K562 (cell line): ENCODE measurements around the gene AFF1. TPM values are rescaled to one million over a fixed set of nuclear protein-coding genes. Genes with fewer than 3 reads are reported as not detected.

ENCODE experiments used
- ATAC-seq: fragments of 200-7000 bp; cut with Tn5 transposase; 3 replicates; pipeline ENCODE4 v1.9.1; 2020; ENCODE audit warnings: moderate library complexity
- BruUV-seq: library from RNA; stranded (reverse); fragments of 400-500 nt; replicated peaks from 2 replicates; lab custom pipeline; 2021; lab: Mats Ljungman, UMichigan
- CTCF ChIA-PET: fragments of 300-600 bp; formaldehyde crosslinking; extraction: SDS; loops from one replicate; lab custom pipeline; 2021; ENCODE audit warnings: low intra/inter-chr PET ratio; lab: Yijun Ruan, JAX
- POLR2A ChIA-PET: fragments of 300-600, 350-650 bp; sonication (Branson Sonifier 250); formaldehyde crosslinking; extraction: SDS; loops from one replicate; lab custom pipeline; 2021; ENCODE audit warnings: antibody characterized with exemption, inconsistent platforms; lab: Yijun Ruan, JAX
- DNase-seq, 4 experiments: peaks; one replicate each; pipeline versions ENCODE4 v3.0.0 to v3.0.0-alpha.2; 2011 to 2018; ENCODE audit warnings: low spot score in 3 of 4, mixed read lengths in 3 of 4; ENCODE audit errors: extremely low read depth in 1 of 4
- FAIRE-seq: peaks from 2 replicates; lab custom pipeline; 2011; peaks lifted over from hg19 to GRCh38; lab: Jason Lieb, UNC
- H2AFZ ChIP-seq: 2 replicates; pipeline ENCODE4 v1.6.0; 2011; ENCODE audit warnings: low read depth, low read length, control low read depth, inconsistent platforms
- H3K27ac ChIP-seq: fragments of 200-600 bp; 3 replicates; pipeline ENCODE4 v1.8.0; 2011; ENCODE audit warnings: low read depth, mild to moderate bottlenecking, control low read depth, inconsistent platforms, low read length, moderate library complexity, mixed read lengths; ENCODE audit errors: extremely low read depth
- H3K27me3 ChIP-seq, 2 experiments: fragments of 300-600 bp in 1 of 2; 2 replicates in 1 of 2; 3 replicates in 1 of 2; pipeline versions ENCODE4 v1.6.0 to v1.8.0; 2011; ENCODE audit warnings: inconsistent platforms in 2 of 2, low read length in 2 of 2, mild to moderate bottlenecking in 1 of 2, mixed read lengths in 1 of 2, moderate library complexity in 1 of 2; ENCODE audit not compliant: control insufficient read depth in 2 of 2, insufficient read depth in 2 of 2
- H3K36me3 ChIP-seq: fragments of 300-600 bp; 3 replicates; pipeline ENCODE4 v1.8.0; 2011; ENCODE audit warnings: mild to moderate bottlenecking, low read length, inconsistent platforms; ENCODE audit not compliant: control insufficient read depth, insufficient read depth
- H3K4me1 ChIP-seq, 2 experiments: fragments of 200-600 bp in 1 of 2; replicated peaks in 1 of 2; 2 replicates in 1 of 2; 3 replicates in 1 of 2; pipeline versions ENCODE4 v1.5.1 to v1.8.0; 2011; ENCODE audit warnings: inconsistent platforms in 2 of 2, low read length in 2 of 2, mild to moderate bottlenecking in 1 of 2, mixed read lengths in 1 of 2, moderate library complexity in 1 of 2; ENCODE audit not compliant: control insufficient read depth in 2 of 2, insufficient read depth in 2 of 2
- H3K4me2 ChIP-seq: 2 replicates; pipeline ENCODE4 v1.6.1; 2011; ENCODE audit warnings: low read length, control low read depth, inconsistent platforms, mixed read lengths; ENCODE audit not compliant: insufficient read depth
- H3K4me3 ChIP-seq: fragments of 200-600 bp; sonication (generic), shearing (Covaris generic); 2 replicates; pipeline ENCODE4 v1.5.1; 2016; ENCODE audit warnings: control low read depth, inconsistent platforms
- H3K79me2 ChIP-seq: fragments of 200-600 bp; 3 replicates; pipeline ENCODE4 v1.8.0; 2011; ENCODE audit warnings: low read length, inconsistent platforms; ENCODE audit not compliant: control insufficient read depth, insufficient read depth
- H3K9ac ChIP-seq, 2 experiments: 2 replicates each; pipeline versions ENCODE4 v1.6.0 to v1.6.1; 2011; ENCODE audit warnings: low read depth in 2 of 2, low read length in 2 of 2, control low read depth in 1 of 2, inconsistent platforms in 1 of 2, mild to moderate bottlenecking in 1 of 2, mixed read lengths in 1 of 2; ENCODE audit not compliant: insufficient read depth in 1 of 2
- H3K9me1 ChIP-seq: one replicate; pipeline ENCODE4 v1.6.0; 2011; ENCODE audit warnings: inconsistent platforms, mild to moderate bottlenecking, low read length, moderate library complexity; ENCODE audit not compliant: control insufficient read depth, insufficient read depth
- H3K9me3 ChIP-seq: replicated peaks from 2 replicates; pipeline ENCODE4 v1.5.1; 2011; ENCODE audit warnings: low read depth, low read length, inconsistent platforms; ENCODE audit not compliant: control insufficient read depth, insufficient read depth
- H4K20me1 ChIP-seq: replicated peaks from 2 replicates; pipeline ENCODE4 v1.6.1; 2011; ENCODE audit warnings: low read length, inconsistent platforms, mixed read lengths; ENCODE audit not compliant: control insufficient read depth, insufficient read depth
- WGBS: fragments of 100-300 bp; shearing (Covaris generic); methylation state at CpG from one replicate; pipeline ENCODE4 v1.1.6; 2016; ENCODE audit warnings: low coverage, mixed read lengths; ENCODE audit not compliant: insufficient coverage; ENCODE audit errors: missing lambda C conversion rate; 5-methylcytosine and 5-hydroxymethylcytosine counted together
- in situ Hi-C: fragments of 300-500 bp; cut with MboI; formaldehyde crosslinking; loops from 4 replicates; pipeline ENCODE4 v1.15.0; 2018; ENCODE audit warnings: inconsistent platforms, mixed read lengths
- intact Hi-C: fragments of 100-400 bp; cut with micrococcal nuclease; formaldehyde crosslinking; loops from 2 replicates; pipeline ENCODE4 v1.14.2; 2022
- polyA plus RNA-seq, 8 experiments: library from polyadenylated mRNA; depleted of rRNA in 4 of 8; stranded (reverse) in 5 of 8; unstranded in 3 of 8; fragments of >200 nt; fragmentation: Nextera tagmentation in 2 of 8; fragmentation: Illumina TruSeq in 1 of 8; extraction: Ambion mirVana in 2 of 8; extraction: Trizol in 1 of 8; gene quantifications; 2 replicates each; pipeline versions ENCODE4 v1.2.1 to v1.2.3, GENCODE V29; 2011 to 2014; ENCODE audit warnings: inconsistent platforms in 1 of 8, missing spikeins in 1 of 8
- total RNA-seq, 7 experiments: library from RNA; depleted of rRNA in 6 of 7; stranded (reverse); fragments of >200 nt in 6 of 7; fragmentation: Illumina TruSeq in 2 of 7; extraction: Trizol in 2 of 7; gene quantifications; 2 replicates each; pipeline versions ENCODE4 v1.2.1 to v1.2.3, GENCODE V29; 2011 to 2021; ENCODE audit warnings: low replicate concordance in 1 of 7
- TF ChIP-seq, protein P1 (sequence below): IDR thresholded peaks from 3 replicates; pipeline ENCODE4 v1.6.1; 2011; ENCODE audit warnings: borderline replicate concordance, mild to moderate bottlenecking, moderate library complexity; ENCODE audit not compliant: insufficient read length; ENCODE audit errors: extremely low read depth
- TF ChIP-seq, protein P2 (sequence below): IDR thresholded peaks from 2 replicates; pipeline ENCODE4 v1.6.1; 2016; ENCODE audit warnings: missing genetic modification characterization, missing compliant biosample characterization

The AFF1 gene
- total and polyA plus RNA-seq, 9 of the 15 experiments (the other 6 are each of a cell fraction or from before 2014, with no cell fraction given): 4.1 to 47.5 (median 17.2) TPM

DNA sequence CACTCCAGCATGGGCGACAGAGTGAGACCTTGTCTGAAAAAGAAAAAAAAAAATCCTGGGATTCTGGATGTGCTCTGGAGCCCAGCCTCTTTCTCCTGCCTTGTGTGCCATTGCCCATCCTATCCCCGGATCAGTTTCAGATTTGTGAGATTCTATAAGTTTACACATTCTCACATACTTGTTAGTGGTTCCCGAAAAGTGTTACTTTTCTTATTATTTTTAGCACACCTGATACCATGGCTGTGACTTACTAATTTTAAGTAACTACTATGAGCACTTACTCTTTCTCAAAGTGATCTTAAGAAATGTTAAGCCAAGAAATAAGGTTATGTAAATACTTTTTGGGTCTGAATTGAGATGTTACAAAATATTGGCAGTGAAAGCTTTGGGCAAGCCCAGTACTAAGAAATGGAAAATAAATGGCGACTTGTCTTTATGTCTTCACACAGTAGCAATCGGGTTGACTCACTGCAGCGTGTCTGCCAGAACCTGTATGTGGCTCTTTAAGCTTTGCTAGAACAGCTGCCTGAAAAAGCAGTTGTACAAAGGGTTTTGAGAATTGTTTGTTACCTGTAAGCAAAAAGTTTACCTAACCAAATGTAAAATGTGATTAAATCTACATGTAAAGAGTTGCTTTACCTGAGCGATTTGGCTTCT, 166.9 kb downstream of the AFF1 start:
- H3K36me3 ChIP-seq: peaks cover 33% of the 10 kb centered on the region
- no peak overlapping the region for H2AFZ ChIP-seq
- no peak for FAIRE-seq
- no peaks in the 10 kb centered on the region for H4K20me1 ChIP-seq
- no peak for ATAC-seq
- 82% methylated on average over 7 of the region's 7 CpGs for WGBS
- in situ Hi-C loops (loop anchor here (25.0 kb wide), 1 partner anchor 589 kb away; no protein-coding TSS in a partner anchor), intact Hi-C loops (no loop called here)
- H3K4me2 ChIP-seq: no peak overlapping the region
- H3K79me2 ChIP-seq: peaks cover 6% of the 10 kb centered on the region; the same call in 2 of the 3 replicates
- no TSS peak for BruUV-seq
- ChIA-PET POLR2A (interaction anchor here (0.5 to 1.5 kb wide), 2 partner anchors 96 to 179 kb away, joined by 3 read pairs; no protein-coding TSS in a partner anchor), CTCF (no interaction called here)
- H3K9me3 ChIP-seq: no peaks in the 10 kb centered on the region
- no peak for DNase-seq
- H3K27me3 ChIP-seq: no peaks in the 10 kb centered on the region
- no peak overlapping the region for H3K4me3 ChIP-seq
- TF ChIP-seq, protein P1, sequence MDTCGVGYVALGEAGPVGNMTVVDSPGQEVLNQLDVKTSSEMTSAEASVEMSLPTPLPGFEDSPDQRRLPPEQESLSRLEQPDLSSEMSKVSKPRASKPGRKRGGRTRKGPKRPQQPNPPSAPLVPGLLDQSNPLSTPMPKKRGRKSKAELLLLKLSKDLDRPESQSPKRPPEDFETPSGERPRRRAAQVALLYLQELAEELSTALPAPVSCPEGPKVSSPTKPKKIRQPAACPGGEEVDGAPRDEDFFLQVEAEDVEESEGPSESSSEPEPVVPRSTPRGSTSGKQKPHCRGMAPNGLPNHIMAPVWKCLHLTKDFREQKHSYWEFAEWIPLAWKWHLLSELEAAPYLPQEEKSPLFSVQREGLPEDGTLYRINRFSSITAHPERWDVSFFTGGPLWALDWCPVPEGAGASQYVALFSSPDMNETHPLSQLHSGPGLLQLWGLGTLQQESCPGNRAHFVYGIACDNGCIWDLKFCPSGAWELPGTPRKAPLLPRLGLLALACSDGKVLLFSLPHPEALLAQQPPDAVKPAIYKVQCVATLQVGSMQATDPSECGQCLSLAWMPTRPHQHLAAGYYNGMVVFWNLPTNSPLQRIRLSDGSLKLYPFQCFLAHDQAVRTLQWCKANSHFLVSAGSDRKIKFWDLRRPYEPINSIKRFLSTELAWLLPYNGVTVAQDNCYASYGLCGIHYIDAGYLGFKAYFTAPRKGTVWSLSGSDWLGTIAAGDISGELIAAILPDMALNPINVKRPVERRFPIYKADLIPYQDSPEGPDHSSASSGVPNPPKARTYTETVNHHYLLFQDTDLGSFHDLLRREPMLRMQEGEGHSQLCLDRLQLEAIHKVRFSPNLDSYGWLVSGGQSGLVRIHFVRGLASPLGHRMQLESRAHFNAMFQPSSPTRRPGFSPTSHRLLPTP: no peak
- TF ChIP-seq, protein P2, sequence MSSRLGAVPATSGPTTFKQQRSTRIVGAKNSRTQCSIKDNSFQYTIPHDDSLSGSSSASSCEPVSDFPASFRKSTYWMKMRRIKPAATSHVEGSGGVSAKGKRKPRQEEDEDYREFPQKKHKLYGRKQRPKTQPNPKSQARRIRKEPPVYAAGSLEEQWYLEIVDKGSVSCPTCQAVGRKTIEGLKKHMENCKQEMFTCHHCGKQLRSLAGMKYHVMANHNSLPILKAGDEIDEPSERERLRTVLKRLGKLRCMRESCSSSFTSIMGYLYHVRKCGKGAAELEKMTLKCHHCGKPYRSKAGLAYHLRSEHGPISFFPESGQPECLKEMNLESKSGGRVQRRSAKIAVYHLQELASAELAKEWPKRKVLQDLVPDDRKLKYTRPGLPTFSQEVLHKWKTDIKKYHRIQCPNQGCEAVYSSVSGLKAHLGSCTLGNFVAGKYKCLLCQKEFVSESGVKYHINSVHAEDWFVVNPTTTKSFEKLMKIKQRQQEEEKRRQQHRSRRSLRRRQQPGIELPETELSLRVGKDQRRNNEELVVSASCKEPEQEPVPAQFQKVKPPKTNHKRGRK (tag): no peak
- no peak overlapping the region for H3K9ac ChIP-seq
- peaks cover 0 to 9% of the 10 kb centered on the region in 2 experiments; a peak in 3 of 5 replicates for H3K4me1 ChIP-seq
- H3K27ac ChIP-seq: no peak overlapping the region
- no peaks in the 10 kb centered on the region for H3K9me1 ChIP-seq
